ENCODE results near the gene RRAS2. TPM values are rescaled to one million over a fixed set of nuclear protein-coding genes. Genes with fewer than 3 reads are reported as not detected.

Gene RRAS2
- total RNA-seq, 2 experiments from 2014 or later = 0.60 TPM; not detected in 1

DNA sequence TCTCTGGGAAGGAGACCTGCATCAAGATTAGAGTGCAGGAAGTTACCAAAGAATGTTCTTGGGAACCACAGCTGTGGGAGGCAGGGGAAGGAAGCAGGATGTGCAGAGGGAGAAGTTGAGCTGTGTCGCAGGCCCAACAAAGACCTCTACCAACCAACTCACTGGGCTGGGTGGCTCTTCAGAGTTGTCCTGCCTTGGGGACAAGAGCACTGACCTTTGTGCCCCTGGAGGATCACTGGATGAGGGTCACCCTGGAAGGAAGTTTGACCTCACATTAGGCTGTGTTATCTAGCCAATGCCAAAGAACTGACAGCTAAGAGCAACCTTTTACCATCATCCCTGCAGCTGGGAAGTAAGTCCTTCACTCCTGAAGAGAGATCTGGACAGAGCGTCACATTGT is 130.6 kb downstream of the RRAS2 start:
- Histone ChIP-seq H3K4me3 (ENCODE audit: low read depth, low read length, poor library complexity, severe bottlenecking) (no peak overlapping the region), H3K36me3 (ENCODE audit: insufficient read depth, low read length) (no peaks in the 10 kb centered on the region), H3K79me2 (ENCODE audit: insufficient read depth, low read depth, low read length) (no peaks in the 10 kb centered on the region), H2AFZ (ENCODE audit: low read length) (no peak overlapping the region), H3K27ac (ENCODE audit: low read depth, low read length, poor library complexity, severe bottlenecking) (no peak overlapping the region), H3K4me2 (ENCODE audit: low read length) (no peak overlapping the region), H3K4me1 (ENCODE audit: insufficient read depth, low read length, poor library complexity, severe bottlenecking) (peaks cover 5% of the 10 kb centered on the region), H3K9me3 (ENCODE audit: low read length) (no peaks in the 10 kb centered on the region), H4K20me1 (ENCODE audit: insufficient read depth, low read length) (no peaks in the 10 kb centered on the region), H3K9me2 (ENCODE audit: insufficient read depth, low read length) (no peaks in the 10 kb centered on the region)
- TF ChIP-seq, protein P1, sequence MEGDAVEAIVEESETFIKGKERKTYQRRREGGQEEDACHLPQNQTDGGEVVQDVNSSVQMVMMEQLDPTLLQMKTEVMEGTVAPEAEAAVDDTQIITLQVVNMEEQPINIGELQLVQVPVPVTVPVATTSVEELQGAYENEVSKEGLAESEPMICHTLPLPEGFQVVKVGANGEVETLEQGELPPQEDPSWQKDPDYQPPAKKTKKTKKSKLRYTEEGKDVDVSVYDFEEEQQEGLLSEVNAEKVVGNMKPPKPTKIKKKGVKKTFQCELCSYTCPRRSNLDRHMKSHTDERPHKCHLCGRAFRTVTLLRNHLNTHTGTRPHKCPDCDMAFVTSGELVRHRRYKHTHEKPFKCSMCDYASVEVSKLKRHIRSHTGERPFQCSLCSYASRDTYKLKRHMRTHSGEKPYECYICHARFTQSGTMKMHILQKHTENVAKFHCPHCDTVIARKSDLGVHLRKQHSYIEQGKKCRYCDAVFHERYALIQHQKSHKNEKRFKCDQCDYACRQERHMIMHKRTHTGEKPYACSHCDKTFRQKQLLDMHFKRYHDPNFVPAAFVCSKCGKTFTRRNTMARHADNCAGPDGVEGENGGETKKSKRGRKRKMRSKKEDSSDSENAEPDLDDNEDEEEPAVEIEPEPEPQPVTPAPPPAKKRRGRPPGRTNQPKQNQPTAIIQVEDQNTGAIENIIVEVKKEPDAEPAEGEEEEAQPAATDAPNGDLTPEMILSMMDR (conservative IDR thresholded peaks at IDR 0.05; ENCODE audit: low read length) = no peak
- no peak for TF ChIP-seq EZH2phosphoT487 (IDR thresholded peaks at IDR 0.05; ENCODE audit: borderline replicate concordance, low read depth, low read length)
- ChIA-PET CTCF (ENCODE audit: unreplicated experiment) (no interaction called here), POLR2A (interaction anchor here (0.6 to 1.5 kb wide), 3 partner anchors 11 to 485 kb away, joined by 3 to 5 read pairs (median 3); no protein-coding TSS in a partner anchor)
- DNase-seq (ENCODE audit: low spot score) = no peak
- intact Hi-C loops (cut with micrococcal nuclease; ENCODE audit: unreplicated experiment) = no loop called here
- BruUV-seq (replicated peaks) = no TSS peak

Other genes starting within 250 kb of the RRAS2 start
- gene COPB1, start 140.6 kb upstream of the RRAS2 start, total RNA-seq (2014; rRNA removed; shearing (Covaris generic)) = 61.1 and 81.7 TPM in 2 replicates
- gene COPB1, start 140.6 kb upstream of the RRAS2 start, total RNA-seq (2022) = 93.4 and 98.1 TPM in 2 replicates
- gene PSMA1, start 161.2 kb upstream of the RRAS2 start, total RNA-seq (2014; rRNA removed; shearing (Covaris generic)) = 134 and 173 TPM in 2 replicates
- gene PSMA1, start 161.2 kb upstream of the RRAS2 start, total RNA-seq (2022) = 171 TPM in 2 replicates